Prostate gland (tissue), 2 donors: Measurements from ENCODE around the gene C1orf185.
"Not testable (repeated sequence)": the region's sequence is repeated elsewhere in the genome, so short reads cannot be mapped to it uniquely, and the experiment has no call there.

ENCODE experiments used
- CTCF ChIP-seq, 4 experiments: fragments of 200-600 bp in 2 of 4; fragments of 450-650 bp in 2 of 4; sonication (generic) in 2 of 4; IDR thresholded peaks; 1 replicate in 3 of 4; 2 replicates in 1 of 4; pipeline ENCODE4 v1.5.1; 2016 to 2019; ENCODE audit warnings: antibody characterized with exemption in 4 of 4, mild to moderate bottlenecking in 2 of 4, moderate library complexity in 2 of 4
- POLR2A ChIP-seq: fragments of 450-650 bp; IDR thresholded peaks from one replicate; pipeline ENCODE4 v1.6.1; 2016; ENCODE audit warnings: antibody characterized with exemption, mild to moderate bottlenecking

- TF ChIP-seq CTCF (IDR thresholded peaks at IDR 0.05); POLR2A: not testable (repeated sequence)
Measured at GRCh38 chr1:51177988-51178387, 76.0 kb downstream of the C1orf185 start.
